ENCODE measurements around the gene ABHD4.

GRCh38 chr14:22572562-22573058 lies 25.5 kb upstream of the ABHD4 start:
- no peak for TF ChIP-seq CTCF (IDR thresholded peaks at IDR 0.05)
- TF ChIP-seq EZH2 (IDR thresholded peaks at IDR 0.05; ENCODE audit: borderline replicate concordance, insufficient read depth, low read depth, low read length, poor library complexity, severe bottlenecking): no peak

Measured in B cell (primary cell).